WERI-Rb-1 (cell line): Measurements from ENCODE around the gene MYH14.
"Not testable (repeated sequence)": the region's sequence is repeated elsewhere in the genome, so short reads cannot be mapped to it uniquely, and the experiment has no call there.

Source experiments
- DNase-seq: peaks from one replicate; pipeline ENCODE4 v3.0.0-alpha.2; 2020
- H3K27ac ChIP-seq: fragments of 250-450 bp; sonication (Bioruptor Pico); 2 replicates; pipeline ENCODE4 v1.5.1; 2020; ENCODE audit warnings: mild to moderate bottlenecking, moderate library complexity
- H3K27me3 ChIP-seq: fragments of 250-450 bp; sonication (Bioruptor Pico); 2 replicates; pipeline ENCODE4 v1.5.1; 2021; ENCODE audit warnings: mild to moderate bottlenecking, low read depth, moderate library complexity; ENCODE audit not compliant: insufficient read depth, severe bottlenecking
- H3K36me3 ChIP-seq: fragments of 250-450 bp; sonication (Bioruptor Pico); 2 replicates; pipeline ENCODE4 v1.5.1; 2020; ENCODE audit warnings: mild to moderate bottlenecking, moderate library complexity
- H3K4me3 ChIP-seq: 2 replicates; pipeline ENCODE4 v1.5.1; 2011; ENCODE audit warnings: low read depth, mild to moderate bottlenecking, control low read depth, low read length
- H3K9me3 ChIP-seq: fragments of 250-450 bp; sonication (Bioruptor Pico); 2 replicates; pipeline ENCODE4 v1.5.1; 2021; ENCODE audit warnings: mild to moderate bottlenecking, moderate library complexity; ENCODE audit not compliant: severe bottlenecking
- TF ChIP-seq, protein P1 (sequence below): IDR thresholded peaks from 2 replicates; pipeline ENCODE4 v1.5.1; 2011; ENCODE audit warnings: low read depth, mild to moderate bottlenecking, control low read depth, inconsistent platforms, low read length

MYH14 gene

DNA sequence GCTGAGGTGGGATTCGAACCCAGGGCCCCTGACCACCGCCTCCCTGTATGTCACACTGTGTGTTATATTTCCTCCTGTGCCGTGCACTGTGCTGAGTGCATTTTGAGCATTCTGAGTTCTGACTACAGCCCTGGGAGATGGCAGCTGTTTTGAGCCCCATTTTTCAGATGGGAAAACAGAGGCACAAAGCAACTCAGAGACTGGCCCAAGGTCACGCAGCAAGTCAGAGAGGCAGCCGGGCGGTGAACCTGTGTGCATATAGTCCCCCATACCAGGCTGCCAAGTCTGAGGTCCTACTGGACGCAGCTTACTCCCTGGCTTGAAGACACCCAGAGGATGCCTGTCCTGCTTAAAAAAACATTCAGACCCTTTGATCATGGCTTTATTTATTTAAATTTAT, 17.7 kb downstream of the MYH14 start:
- H3K36me3 ChIP-seq, result no peaks in the 10 kb centered on the region
- no peaks in the 10 kb centered on the region for H3K9me3 ChIP-seq
- no peak for DNase-seq
- H3K4me3 ChIP-seq, result no peak overlapping the region
- TF ChIP-seq, protein P1, sequence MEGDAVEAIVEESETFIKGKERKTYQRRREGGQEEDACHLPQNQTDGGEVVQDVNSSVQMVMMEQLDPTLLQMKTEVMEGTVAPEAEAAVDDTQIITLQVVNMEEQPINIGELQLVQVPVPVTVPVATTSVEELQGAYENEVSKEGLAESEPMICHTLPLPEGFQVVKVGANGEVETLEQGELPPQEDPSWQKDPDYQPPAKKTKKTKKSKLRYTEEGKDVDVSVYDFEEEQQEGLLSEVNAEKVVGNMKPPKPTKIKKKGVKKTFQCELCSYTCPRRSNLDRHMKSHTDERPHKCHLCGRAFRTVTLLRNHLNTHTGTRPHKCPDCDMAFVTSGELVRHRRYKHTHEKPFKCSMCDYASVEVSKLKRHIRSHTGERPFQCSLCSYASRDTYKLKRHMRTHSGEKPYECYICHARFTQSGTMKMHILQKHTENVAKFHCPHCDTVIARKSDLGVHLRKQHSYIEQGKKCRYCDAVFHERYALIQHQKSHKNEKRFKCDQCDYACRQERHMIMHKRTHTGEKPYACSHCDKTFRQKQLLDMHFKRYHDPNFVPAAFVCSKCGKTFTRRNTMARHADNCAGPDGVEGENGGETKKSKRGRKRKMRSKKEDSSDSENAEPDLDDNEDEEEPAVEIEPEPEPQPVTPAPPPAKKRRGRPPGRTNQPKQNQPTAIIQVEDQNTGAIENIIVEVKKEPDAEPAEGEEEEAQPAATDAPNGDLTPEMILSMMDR, result no peak
- no peak overlapping the region for H3K27ac ChIP-seq
- peaks cover 60% of the 10 kb centered on the region for H3K27me3 ChIP-seq

DNA sequence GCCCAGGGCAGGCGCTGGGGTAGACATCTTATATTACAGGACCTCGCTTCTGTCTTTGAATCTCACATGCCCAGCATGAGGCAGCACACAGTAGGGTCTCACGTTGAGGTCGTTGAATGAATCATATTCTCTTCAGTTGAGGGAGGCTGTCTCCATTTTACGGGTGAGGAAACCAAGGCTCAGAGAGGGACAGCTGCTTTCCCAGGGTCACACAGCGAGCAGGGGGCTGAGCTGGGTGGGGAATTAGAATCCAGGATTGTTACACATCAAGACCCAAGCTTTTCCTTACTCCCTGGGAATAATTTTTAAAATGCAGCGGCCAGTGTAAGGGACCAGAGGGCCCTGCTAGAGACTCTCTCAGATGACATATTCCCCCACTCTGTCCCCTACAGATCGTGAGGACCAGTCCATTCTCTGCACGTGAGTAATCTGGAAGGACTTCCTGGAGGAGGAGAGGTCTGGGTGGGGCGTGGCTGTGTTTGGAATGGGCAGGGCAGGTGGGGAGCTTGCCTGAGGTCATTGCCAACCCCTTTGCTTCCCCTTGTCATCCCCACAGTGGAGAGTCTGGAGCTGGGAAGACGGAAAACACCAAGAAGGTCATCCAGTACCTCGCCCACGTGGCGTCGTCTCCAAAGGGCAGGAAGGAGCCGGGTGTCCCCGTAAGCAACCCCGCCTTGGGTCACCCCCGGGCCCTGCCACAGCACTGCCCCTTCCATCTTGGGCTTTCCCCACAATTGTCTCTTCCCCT, 19.4 kb downstream of the MYH14 start:
- Histone ChIP-seq H3K27me3 (peaks cover 61% of the 10 kb centered on the region), H3K27ac (no peak overlapping the region), H3K4me3 (no peak overlapping the region), H3K36me3 (no peaks in the 10 kb centered on the region), H3K9me3 (no peaks in the 10 kb centered on the region)
- TF ChIP-seq, protein P1, result no peak
- no peak for DNase-seq

DNA sequence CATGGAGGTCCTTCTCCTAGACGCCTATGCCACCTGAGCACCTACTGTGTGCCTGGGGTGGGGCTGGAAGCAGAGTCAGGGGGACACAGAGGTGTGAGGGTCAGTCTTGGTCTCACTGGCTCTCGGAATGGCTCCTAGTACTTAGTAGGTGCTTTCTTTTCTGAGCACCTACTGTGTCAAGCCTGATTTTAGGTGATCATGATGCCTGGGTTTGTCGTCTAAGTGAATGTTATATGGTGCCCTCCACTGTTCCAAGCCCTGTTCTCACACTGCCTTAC, 20.0 kb downstream of the MYH14 start:
- TF ChIP-seq, protein P1, result no peak
- H3K36me3 ChIP-seq, result no peaks in the 10 kb centered on the region

DNA sequence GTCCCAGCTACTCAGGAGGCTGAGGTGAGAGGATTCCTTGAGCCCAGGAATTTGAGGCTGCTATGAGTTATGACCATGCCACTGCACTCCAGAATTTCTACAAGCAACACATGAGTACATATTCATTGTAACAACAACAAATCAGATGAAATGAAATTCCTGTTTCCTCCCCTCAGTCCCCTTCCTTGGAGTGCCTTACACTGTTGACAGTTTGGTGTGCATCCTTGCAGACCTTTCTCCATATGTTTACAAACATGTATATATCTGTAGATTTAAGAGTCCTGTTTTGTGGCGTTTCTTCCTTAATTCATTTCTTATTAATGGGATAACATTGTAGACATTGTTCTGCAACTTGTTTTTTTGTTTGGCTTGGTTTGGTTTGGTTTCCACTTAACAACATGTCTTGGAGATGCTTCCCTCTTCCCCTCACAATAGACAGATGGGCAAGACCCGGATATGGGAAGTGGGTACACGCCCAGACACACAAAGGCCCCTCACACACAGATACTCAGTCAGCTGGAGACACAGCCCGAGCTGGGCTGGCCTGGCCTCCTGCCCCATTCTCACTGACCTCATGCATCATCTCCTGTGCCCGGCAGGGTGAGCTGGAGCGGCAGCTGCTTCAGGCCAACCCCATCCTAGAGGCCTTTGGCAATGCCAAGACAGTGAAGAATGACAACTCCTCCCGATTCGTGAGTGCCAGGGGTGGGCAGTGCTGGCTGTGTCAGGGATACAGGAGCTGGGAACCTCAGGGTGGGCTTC, 21.7 kb downstream of the MYH14 start:
- Histone ChIP-seq H3K27me3 (peaks cover 77% of the 10 kb centered on the region), H3K9me3 (no peaks in the 10 kb centered on the region), H3K4me3 (no peak overlapping the region), H3K27ac (no peak overlapping the region), H3K36me3 (no peaks in the 10 kb centered on the region)
- TF ChIP-seq, protein P1, result no peak
- no peak for DNase-seq

More for the DNA sequence above, 20.0 kb downstream of the MYH14 start:
- Histone ChIP-seq H3K27ac (no peak overlapping the region), H3K4me3 (no peak overlapping the region), H3K27me3 (peaks cover 66% of the 10 kb centered on the region), H3K9me3 (no peaks in the 10 kb centered on the region)
- DNase-seq, result no peak

DNA sequence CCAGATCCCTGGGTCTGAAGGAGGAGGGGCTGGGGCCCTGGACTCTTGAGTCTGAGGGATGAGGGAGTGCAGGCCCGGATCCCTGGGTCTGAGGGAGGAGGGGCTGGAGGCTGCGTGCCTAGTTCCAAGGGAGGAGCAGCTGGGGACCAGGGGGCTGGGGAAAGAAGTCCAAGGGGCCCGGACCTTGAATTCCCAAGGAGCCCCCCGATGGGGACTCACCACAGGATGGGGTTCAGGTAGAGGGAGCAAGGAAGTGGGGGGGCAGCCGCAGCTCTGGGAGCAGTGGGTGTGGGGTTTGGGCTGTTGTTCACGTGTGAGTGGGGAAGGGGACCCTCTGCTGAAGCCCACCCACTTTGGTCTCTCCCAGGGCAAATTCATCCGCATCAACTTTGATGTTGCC, 23.1 kb downstream of the MYH14 start:
- Histone ChIP-seq H3K27ac (no peak overlapping the region), H3K4me3 (no peak overlapping the region), H3K36me3 (no peaks in the 10 kb centered on the region), H3K27me3 (peaks cover 79% of the 10 kb centered on the region), H3K9me3 (no peaks in the 10 kb centered on the region)
- TF ChIP-seq, protein P1, result no peak
- no peak for DNase-seq

DNA sequence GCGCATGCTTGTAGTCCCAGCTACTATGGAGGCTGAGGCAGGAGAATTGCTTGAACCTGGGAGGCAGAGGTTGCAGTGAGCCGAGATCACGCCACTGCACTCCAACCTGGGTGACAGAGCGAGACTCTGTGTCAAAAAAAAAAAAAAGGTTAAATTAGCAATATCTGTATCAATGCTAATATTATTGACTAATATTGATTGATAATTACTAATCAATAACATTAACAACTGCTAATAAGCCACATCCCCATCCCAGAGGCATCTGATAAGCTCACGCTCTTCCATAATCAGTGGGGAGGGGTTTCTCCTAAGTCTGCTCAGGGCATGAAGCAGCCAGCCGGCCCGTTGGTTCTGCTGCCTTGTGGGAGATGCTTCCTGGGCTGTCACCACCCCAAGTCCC, 24.7 kb downstream of the MYH14 start:
- DNase-seq, H3K36me3 ChIP-seq, H3K4me3 ChIP-seq, H3K27ac ChIP-seq, H3K9me3 ChIP-seq: not testable (repeated sequence)
- peaks cover 77% of the 10 kb centered on the region for H3K27me3 ChIP-seq
